ENCODE results near the gene MAD1L1. TPM values are rescaled to one million over a fixed set of nuclear protein-coding genes. Genes with fewer than 3 reads are reported as not detected.

The MAD1L1 gene
- total RNA-seq, 1 experiment from 2014 or later = 43.8 TPM

- H3K9me3 Mint-ChIP-seq = no peaks in the 10 kb centered on the region
- ChIA-PET POLR2A (no interaction called here), CTCF (interaction anchor here (0.5 to 0.8 kb wide), 2 partner anchors 8 to 28 kb away, joined by 3 to 4 read pairs; no protein-coding TSS in a partner anchor)
- TF ChIP-seq USF2 (CRISPR knock-in tag; IDR thresholded peaks at IDR 0.05) = no peak
- TF ChIP-seq ZNF317 (CRISPR knock-in tag; IDR thresholded peaks at IDR 0.05; ENCODE audit: borderline replicate concordance, low read depth) = no peak
- TF ChIP-seq NR2C2 (CRISPR knock-in tag; IDR thresholded peaks at IDR 0.05) = no peak
- no peak for TF ChIP-seq FOXK1 (CRISPR knock-in tag; IDR thresholded peaks at IDR 0.05)
- TF ChIP-seq ZNF281 (CRISPR knock-in tag; IDR thresholded peaks at IDR 0.05) = no peak
- TF ChIP-seq, protein P1, sequence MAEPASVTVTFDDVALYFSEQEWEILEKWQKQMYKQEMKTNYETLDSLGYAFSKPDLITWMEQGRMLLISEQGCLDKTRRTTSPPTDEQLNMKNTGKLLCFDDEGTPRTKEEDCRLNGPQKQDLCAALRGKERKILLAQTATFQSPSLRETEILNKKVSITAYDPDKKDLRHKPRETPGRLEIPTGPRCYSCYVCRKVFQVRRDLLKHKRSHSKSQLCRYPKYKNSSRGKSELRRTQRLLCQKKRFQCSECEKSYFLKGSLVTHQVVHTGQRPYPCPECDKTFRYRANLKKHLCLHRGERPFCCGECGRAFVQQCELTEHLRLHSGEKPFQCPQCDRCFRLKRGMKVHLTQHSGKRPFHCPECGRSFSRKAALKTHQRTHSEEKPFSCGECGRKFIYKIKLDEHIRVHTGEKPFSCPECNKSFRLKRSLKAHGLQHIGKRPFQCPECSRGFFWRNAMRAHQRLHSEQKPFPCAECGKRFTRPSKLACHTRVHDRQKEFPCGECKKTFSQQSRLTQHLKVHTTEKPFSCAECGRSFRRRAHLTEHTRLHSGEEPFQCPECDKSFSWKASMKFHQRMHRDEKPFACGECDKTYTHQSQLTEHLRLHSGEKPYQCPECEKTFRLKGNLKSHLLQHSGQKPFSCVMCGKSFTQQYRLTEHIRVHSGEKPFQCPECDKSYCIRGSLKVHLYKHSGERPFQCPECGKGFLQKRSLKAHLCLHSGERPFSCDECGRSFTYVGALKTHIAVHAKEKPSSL (CRISPR knock-in tag; conservative IDR thresholded peaks at IDR 0.05) = no peak
- TF ChIP-seq, protein P2, sequence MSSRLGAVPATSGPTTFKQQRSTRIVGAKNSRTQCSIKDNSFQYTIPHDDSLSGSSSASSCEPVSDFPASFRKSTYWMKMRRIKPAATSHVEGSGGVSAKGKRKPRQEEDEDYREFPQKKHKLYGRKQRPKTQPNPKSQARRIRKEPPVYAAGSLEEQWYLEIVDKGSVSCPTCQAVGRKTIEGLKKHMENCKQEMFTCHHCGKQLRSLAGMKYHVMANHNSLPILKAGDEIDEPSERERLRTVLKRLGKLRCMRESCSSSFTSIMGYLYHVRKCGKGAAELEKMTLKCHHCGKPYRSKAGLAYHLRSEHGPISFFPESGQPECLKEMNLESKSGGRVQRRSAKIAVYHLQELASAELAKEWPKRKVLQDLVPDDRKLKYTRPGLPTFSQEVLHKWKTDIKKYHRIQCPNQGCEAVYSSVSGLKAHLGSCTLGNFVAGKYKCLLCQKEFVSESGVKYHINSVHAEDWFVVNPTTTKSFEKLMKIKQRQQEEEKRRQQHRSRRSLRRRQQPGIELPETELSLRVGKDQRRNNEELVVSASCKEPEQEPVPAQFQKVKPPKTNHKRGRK (CRISPR knock-in tag; IDR thresholded peaks at IDR 0.05; ENCODE audit: borderline replicate concordance) = no peak
- no peak for TF ChIP-seq PRDM15 (CRISPR knock-in tag; IDR thresholded peaks at IDR 0.05)
- TF ChIP-seq CREB1 (CRISPR knock-in tag; IDR thresholded peaks at IDR 0.05) = no peak
- no peak for TF ChIP-seq MLX (CRISPR knock-in tag; IDR thresholded peaks at IDR 0.05)
- TF ChIP-seq NFYB (CRISPR knock-in tag; conservative IDR thresholded peaks at IDR 0.05; ENCODE audit: low read depth) = no peak
- no peak for TF ChIP-seq IRF1 (CRISPR knock-in tag; IDR thresholded peaks at IDR 0.05)
- TF ChIP-seq RELA (CRISPR knock-in tag; IDR thresholded peaks at IDR 0.05; ENCODE audit: borderline replicate concordance) = no peak
- TF ChIP-seq RORB (CRISPR knock-in tag; IDR thresholded peaks at IDR 0.05) = no peak
- no peak for TF ChIP-seq ZNF263 (CRISPR knock-in tag; IDR thresholded peaks at IDR 0.05; ENCODE audit: low read depth)
- H3K36me3 Mint-ChIP-seq = peaks cover 27% of the 10 kb centered on the region
- DNase-seq (ENCODE audit: low spot score) (peak; percentile 7), ATAC-seq (no peak)
- H3K4me3 Mint-ChIP-seq = no peak overlapping the region
- no peaks in the 10 kb centered on the region for H3K27me3 Mint-ChIP-seq (ENCODE audit: low read depth)
- H3K4me1 Mint-ChIP-seq = no peaks in the 10 kb centered on the region
- peak overlapping the region; percentile 61 for H3K27ac Mint-ChIP-seq
Observed at GRCh38 chr7:2202901-2203765, 29.6 kb downstream of the MAD1L1 start.
